KMS-11 (cell line): ENCODE measurements around the gene IL1F10.

Source experiments
- H2AFZ ChIP-seq: fragments of 200-600 bp; sonication (generic); 2 replicates; pipeline ENCODE4 v1.6.1; 2016; ENCODE audit warnings: antibody characterized with exemption, mixed run types, low read depth
- H3K27ac ChIP-seq: fragments of 200-600 bp; sonication (generic); 2 replicates; pipeline ENCODE4 v1.6.1; 2016; ENCODE audit warnings: mild to moderate bottlenecking, mixed run types
- H3K27me3 ChIP-seq: fragments of 200-600 bp; sonication (generic); 2 replicates; pipeline ENCODE4 v1.6.1; 2017; ENCODE audit warnings: mild to moderate bottlenecking, low read depth, mixed run types, moderate library complexity; ENCODE audit not compliant: insufficient read depth
- H3K36me3 ChIP-seq: fragments of 200-600 bp; sonication (generic); 2 replicates; pipeline ENCODE4 v1.6.1; 2017; ENCODE audit warnings: mild to moderate bottlenecking, mixed run types; ENCODE audit not compliant: insufficient read depth
- H3K4me1 ChIP-seq: fragments of 200-600 bp; sonication (generic); 2 replicates; pipeline ENCODE4 v1.6.1; 2016; ENCODE audit warnings: mild to moderate bottlenecking, low read depth, mixed run types; ENCODE audit not compliant: poor library complexity, severe bottlenecking
- H3K4me2 ChIP-seq: fragments of 200-600 bp; sonication (generic); 2 replicates; pipeline ENCODE4 v1.7.0; 2016; ENCODE audit warnings: mild to moderate bottlenecking, mixed run types
- H3K4me3 ChIP-seq: fragments of 200-600 bp; sonication (generic); IDR thresholded peaks from 2 replicates; pipeline ENCODE4 v1.6.1; 2017; ENCODE audit warnings: low read depth, low read length, mixed read lengths; ENCODE audit not compliant: insufficient read depth
- H3K79me2 ChIP-seq: fragments of 200-600 bp; sonication (generic); 2 replicates; pipeline ENCODE4 v1.6.1; 2016; ENCODE audit warnings: low read depth, mixed run types; ENCODE audit not compliant: insufficient read depth
- H3K9ac ChIP-seq: fragments of 200-600 bp; sonication (generic); 2 replicates; pipeline ENCODE4 v1.6.1; 2016; ENCODE audit warnings: mild to moderate bottlenecking, mixed run types
- H4K20me1 ChIP-seq: fragments of 200-600 bp; sonication (generic); 2 replicates; pipeline ENCODE4 v1.6.1; 2016; ENCODE audit warnings: mild to moderate bottlenecking, mixed run types; ENCODE audit not compliant: insufficient read depth
- TF ChIP-seq, protein P1 (sequence below): fragments of 200-600 bp; sonication (generic); conservative IDR thresholded peaks from 2 replicates; pipeline ENCODE4 v1.6.1; 2017; ENCODE audit warnings: low read depth, mild to moderate bottlenecking, antibody characterized with exemption, low read length, moderate library complexity, mixed read lengths

Gene IL1F10

DNA sequence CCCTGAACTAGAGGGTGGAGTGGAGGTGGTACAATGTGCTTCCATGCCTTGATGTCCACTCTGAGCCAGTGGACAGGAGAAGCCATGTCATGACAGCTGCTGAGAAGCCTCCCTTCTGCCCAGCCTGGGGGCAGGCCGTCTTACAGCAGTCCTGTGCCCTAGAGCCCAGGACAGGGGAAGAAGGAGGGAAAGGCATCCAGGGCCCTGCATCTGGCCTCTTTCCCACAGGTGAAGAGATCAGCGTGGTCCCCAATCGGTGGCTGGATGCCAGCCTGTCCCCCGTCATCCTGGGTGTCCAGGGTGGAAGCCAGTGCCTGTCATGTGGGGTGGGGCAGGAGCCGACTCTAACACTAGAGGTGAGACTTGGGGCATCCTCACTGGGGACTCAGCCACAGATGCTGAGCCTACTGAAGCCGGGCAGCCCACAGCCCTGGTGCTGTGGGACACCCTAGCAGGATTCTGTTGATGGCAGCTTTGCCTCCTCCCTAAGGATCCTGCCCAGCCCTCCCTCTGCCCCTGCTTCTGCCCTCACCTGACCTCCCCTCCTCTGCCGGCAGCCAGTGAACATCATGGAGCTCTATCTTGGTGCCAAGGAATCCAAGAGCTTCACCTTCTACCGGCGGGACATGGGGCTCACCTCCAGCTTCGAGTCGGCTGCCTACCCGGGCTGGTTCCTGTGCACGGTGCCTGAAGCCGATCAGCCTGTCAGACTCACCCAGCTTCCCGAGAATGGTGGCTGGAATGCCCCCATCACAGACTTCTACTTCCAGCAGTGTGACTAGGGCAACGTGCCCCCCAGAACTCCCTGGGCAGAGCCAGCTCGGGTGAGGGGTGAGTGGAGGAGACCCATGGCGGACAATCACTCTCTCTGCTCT lies 5.6 kb upstream of the IL1F10 start:
- Histone ChIP-seq H4K20me1 (no peaks in the 10 kb centered on the region), H3K9ac (no peak overlapping the region), H3K4me1 (no peaks in the 10 kb centered on the region), H3K36me3 (no peaks in the 10 kb centered on the region), H3K4me2 (no peak overlapping the region), H3K4me3 (no peak overlapping the region), H3K79me2 (no peaks in the 10 kb centered on the region), H3K27ac (no peak overlapping the region), H2AFZ (no peak overlapping the region), H3K27me3 (no peaks in the 10 kb centered on the region)
- TF ChIP-seq, protein P1, sequence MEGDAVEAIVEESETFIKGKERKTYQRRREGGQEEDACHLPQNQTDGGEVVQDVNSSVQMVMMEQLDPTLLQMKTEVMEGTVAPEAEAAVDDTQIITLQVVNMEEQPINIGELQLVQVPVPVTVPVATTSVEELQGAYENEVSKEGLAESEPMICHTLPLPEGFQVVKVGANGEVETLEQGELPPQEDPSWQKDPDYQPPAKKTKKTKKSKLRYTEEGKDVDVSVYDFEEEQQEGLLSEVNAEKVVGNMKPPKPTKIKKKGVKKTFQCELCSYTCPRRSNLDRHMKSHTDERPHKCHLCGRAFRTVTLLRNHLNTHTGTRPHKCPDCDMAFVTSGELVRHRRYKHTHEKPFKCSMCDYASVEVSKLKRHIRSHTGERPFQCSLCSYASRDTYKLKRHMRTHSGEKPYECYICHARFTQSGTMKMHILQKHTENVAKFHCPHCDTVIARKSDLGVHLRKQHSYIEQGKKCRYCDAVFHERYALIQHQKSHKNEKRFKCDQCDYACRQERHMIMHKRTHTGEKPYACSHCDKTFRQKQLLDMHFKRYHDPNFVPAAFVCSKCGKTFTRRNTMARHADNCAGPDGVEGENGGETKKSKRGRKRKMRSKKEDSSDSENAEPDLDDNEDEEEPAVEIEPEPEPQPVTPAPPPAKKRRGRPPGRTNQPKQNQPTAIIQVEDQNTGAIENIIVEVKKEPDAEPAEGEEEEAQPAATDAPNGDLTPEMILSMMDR, result no peak

DNA sequence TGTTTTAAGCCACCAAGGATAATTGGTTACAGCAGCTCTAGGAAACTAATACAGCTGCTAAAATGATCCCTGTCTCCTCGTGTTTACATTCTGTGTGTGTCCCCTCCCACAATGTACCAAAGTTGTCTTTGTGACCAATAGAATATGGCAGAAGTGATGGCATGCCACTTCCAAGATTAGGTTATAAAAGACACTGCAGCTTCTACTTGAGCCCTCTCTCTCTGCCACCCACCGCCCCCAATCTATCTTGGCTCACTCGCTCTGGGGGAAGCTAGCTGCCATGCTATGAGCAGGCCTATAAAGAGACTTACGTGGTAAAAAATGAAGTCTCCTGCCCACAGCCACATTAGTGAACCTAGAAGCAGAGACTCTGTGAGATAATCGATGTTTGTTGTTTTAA lies 3.5 kb upstream of the IL1F10 start:
- H3K4me2 ChIP-seq, result no peak overlapping the region
- no peak overlapping the region for H3K4me3 ChIP-seq
- H3K27ac ChIP-seq, result no peak overlapping the region
- no peaks in the 10 kb centered on the region for H3K27me3 ChIP-seq
- H3K79me2 ChIP-seq, result no peaks in the 10 kb centered on the region
- no peaks in the 10 kb centered on the region for H4K20me1 ChIP-seq
- no peaks in the 10 kb centered on the region for H3K36me3 ChIP-seq
- TF ChIP-seq, protein P1, result no peak
- no peaks in the 10 kb centered on the region for H3K4me1 ChIP-seq
- H3K9ac ChIP-seq, result no peak overlapping the region
- H2AFZ ChIP-seq, result no peak overlapping the region

DNA sequence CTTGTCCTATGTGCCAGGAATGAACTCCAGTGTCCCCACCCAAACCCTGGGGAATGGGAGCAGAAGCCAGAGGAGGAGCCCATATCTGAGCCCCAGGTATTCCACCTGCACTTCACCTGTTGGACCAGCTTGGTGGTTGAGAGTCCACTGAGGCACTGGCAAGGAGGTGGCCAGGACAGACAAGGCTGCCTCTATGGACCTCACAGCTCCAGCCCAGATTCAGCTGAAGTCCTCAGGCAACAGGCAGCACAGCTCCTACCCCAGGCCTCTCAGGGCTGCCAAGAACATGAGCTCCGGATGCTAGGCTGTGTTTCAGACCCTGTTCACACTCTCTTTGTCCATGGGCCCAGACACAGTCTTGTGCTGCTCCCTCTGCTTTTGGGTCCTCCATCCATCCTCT lies 2.9 kb upstream of the IL1F10 start:
- H3K27ac ChIP-seq, result no peak overlapping the region
- H3K9ac ChIP-seq, result no peak overlapping the region
- TF ChIP-seq, protein P1, result no peak
- H3K4me3 ChIP-seq, result no peak overlapping the region
- no peaks in the 10 kb centered on the region for H3K27me3 ChIP-seq
- H3K4me1 ChIP-seq, result no peaks in the 10 kb centered on the region
- no peaks in the 10 kb centered on the region for H3K79me2 ChIP-seq
- H3K36me3 ChIP-seq, result no peaks in the 10 kb centered on the region
- no peak overlapping the region for H3K4me2 ChIP-seq
- no peak overlapping the region for H2AFZ ChIP-seq
- no peaks in the 10 kb centered on the region for H4K20me1 ChIP-seq

DNA sequence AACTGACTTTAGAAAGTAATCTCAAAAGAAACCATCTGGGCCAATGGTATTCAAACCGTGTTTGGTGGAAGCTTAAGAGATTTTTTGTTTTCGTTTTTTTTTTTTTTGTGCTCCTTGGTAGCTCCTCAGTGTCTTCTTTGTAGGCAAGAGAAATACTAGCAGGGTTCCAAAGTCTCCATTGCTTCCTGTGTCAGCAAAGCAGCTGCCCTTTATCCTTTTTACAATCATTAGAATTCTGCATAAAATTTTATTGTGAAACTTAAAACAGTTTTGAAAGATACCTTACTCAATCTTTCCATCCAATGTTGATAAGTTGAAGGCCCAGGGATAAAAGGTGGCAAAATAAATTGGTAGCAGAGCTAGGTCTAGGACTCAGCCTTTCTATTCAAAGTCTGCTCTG lies 479 bp downstream of the IL1F10 start:
- Histone ChIP-seq H3K36me3 (no peaks in the 10 kb centered on the region), H3K4me1 (no peaks in the 10 kb centered on the region), H3K4me3 (no peak overlapping the region), H4K20me1 (no peaks in the 10 kb centered on the region), H2AFZ (no peak overlapping the region), H3K9ac (no peak overlapping the region), H3K4me2 (no peak overlapping the region), H3K27me3 (no peaks in the 10 kb centered on the region), H3K79me2 (no peaks in the 10 kb centered on the region), H3K27ac (no peak overlapping the region)
- TF ChIP-seq, protein P1, result no peak
